H9 (cell line): ENCODE measurements around the gene STARD3. TPM values are rescaled to one million over a fixed set of nuclear protein-coding genes. Genes with fewer than 3 reads are reported as not detected.

Experiments
- DNase-seq: peaks from one replicate; pipeline ENCODE4 v3.0.0-alpha.2; 2017
- H2AFZ ChIP-seq: one replicate; pipeline ENCODE4 v1.6.1; 2013; ENCODE audit warnings: mild to moderate bottlenecking, low read length, control low read depth, moderate library complexity
- H2AK5ac ChIP-seq: 2 replicates; pipeline ENCODE4 v1.6.1; 2013; ENCODE audit warnings: low read length, control low read depth, mixed read lengths; ENCODE audit not compliant: insufficient read length
- H2BK120ac ChIP-seq: one replicate; pipeline ENCODE4 v1.6.1; 2013; ENCODE audit warnings: low read depth, mild to moderate bottlenecking, low read length, control low read depth, inconsistent platforms; ENCODE audit not compliant: poor library complexity, severe bottlenecking
- H2BK12ac ChIP-seq: 2 replicates; pipeline ENCODE4 v1.6.1; 2013; ENCODE audit warnings: low read length, control low read depth, mixed read lengths, low read depth; ENCODE audit not compliant: insufficient read length
- H2BK15ac ChIP-seq: 2 replicates; pipeline ENCODE4 v1.6.1; 2013; ENCODE audit warnings: low read depth, low read length, control low read depth
- H2BK20ac ChIP-seq: one replicate; pipeline ENCODE4 v1.6.1; 2013; ENCODE audit warnings: low read depth, mild to moderate bottlenecking, low read length, control low read depth, inconsistent platforms; ENCODE audit not compliant: poor library complexity, severe bottlenecking
- H2BK5ac ChIP-seq: 2 replicates; pipeline ENCODE4 v1.6.1; 2013; ENCODE audit warnings: low read length, control low read depth, mixed read lengths; ENCODE audit not compliant: insufficient read length
- H3K14ac ChIP-seq: 2 replicates; pipeline ENCODE4 v1.6.1; 2013; ENCODE audit warnings: low read length, control low read depth; ENCODE audit not compliant: insufficient read depth
- H3K18ac ChIP-seq: 2 replicates; pipeline ENCODE4 v1.6.1; 2013; ENCODE audit warnings: low read depth, mild to moderate bottlenecking, mixed read lengths, low read length, control low read depth; ENCODE audit not compliant: insufficient read length
- H3K23ac ChIP-seq: 2 replicates; pipeline ENCODE4 v1.6.1; 2013; ENCODE audit warnings: low read length, control low read depth, mixed read lengths, low read depth; ENCODE audit not compliant: insufficient read length
- H3K23me2 ChIP-seq: 2 replicates; pipeline ENCODE4 v1.6.1; 2013; ENCODE audit warnings: low read depth, mild to moderate bottlenecking, mixed read lengths, low read length, control low read depth; ENCODE audit not compliant: insufficient read length, poor library complexity, severe bottlenecking
- H3K27ac ChIP-seq: 2 replicates; pipeline ENCODE4 v1.5.1; 2013; ENCODE audit warnings: low read length, control low read depth, mixed read lengths, low read depth; ENCODE audit not compliant: insufficient read length
- H3K27me3 ChIP-seq: 2 replicates; pipeline ENCODE4 v1.6.1; 2013; ENCODE audit warnings: low read length, control low read depth, inconsistent platforms; ENCODE audit not compliant: insufficient read depth
- H3K4ac ChIP-seq: 2 replicates; pipeline ENCODE4 v1.6.1; 2013; ENCODE audit warnings: low read depth, mild to moderate bottlenecking, control low read depth, inconsistent platforms, low read length, moderate library complexity
- H3K4me1 ChIP-seq: 2 replicates; pipeline ENCODE4 v1.6.1; 2013; ENCODE audit warnings: low read length, control low read depth, inconsistent platforms; ENCODE audit not compliant: insufficient read depth
- H3K4me2 ChIP-seq: 2 replicates; pipeline ENCODE4 v1.6.1; 2013; ENCODE audit warnings: low read length, control low read depth, mixed read lengths; ENCODE audit not compliant: insufficient read length, insufficient read depth
- H3K56ac ChIP-seq: 2 replicates; pipeline ENCODE4 v1.6.1; 2013; ENCODE audit warnings: low read depth, mild to moderate bottlenecking, mixed read lengths, low read length, control low read depth; ENCODE audit not compliant: insufficient read length
- H3K79me1 ChIP-seq: 2 replicates; pipeline ENCODE4 v1.6.1; 2013; ENCODE audit warnings: low read depth, mild to moderate bottlenecking, moderate library complexity, low read length, control low read depth, inconsistent platforms; ENCODE audit not compliant: insufficient read depth, poor library complexity, severe bottlenecking
- H3K79me2 ChIP-seq: 2 replicates; pipeline ENCODE4 v1.6.1; 2013; ENCODE audit warnings: low read length, control low read depth, inconsistent platforms; ENCODE audit not compliant: insufficient read depth
- H3K9ac ChIP-seq: 2 replicates; pipeline ENCODE4 v1.6.1; 2013; ENCODE audit warnings: low read length, control low read depth, mixed read lengths; ENCODE audit not compliant: insufficient read length; ENCODE audit errors: extremely low read depth
- H3K9me3 ChIP-seq: one replicate; pipeline ENCODE4 v1.6.1; 2013; ENCODE audit warnings: low read depth, low read length, inconsistent platforms; ENCODE audit not compliant: control insufficient read depth
- H3T11ph ChIP-seq: one replicate; pipeline ENCODE4 v1.6.1; 2013; ENCODE audit warnings: mild to moderate bottlenecking, low read length, control low read depth, inconsistent platforms
- H4K20me1 ChIP-seq: one replicate; pipeline ENCODE4 v1.6.1; 2013; ENCODE audit not compliant: control insufficient read depth, insufficient read length, insufficient read depth
- H4K5ac ChIP-seq: 2 replicates; pipeline ENCODE4 v1.6.1; 2013; ENCODE audit warnings: low read depth, mild to moderate bottlenecking, mixed read lengths, low read length, control low read depth; ENCODE audit not compliant: insufficient read length
- H4K8ac ChIP-seq: replicated peaks from 2 replicates; pipeline ENCODE4 v1.6.1; 2013; ENCODE audit warnings: low read length, control low read depth, mixed read lengths, low read depth; ENCODE audit not compliant: insufficient read length
- H4K91ac ChIP-seq: 2 replicates; pipeline ENCODE4 v1.6.1; 2013; ENCODE audit warnings: low read depth, mild to moderate bottlenecking, moderate library complexity, mixed read lengths, low read length, control low read depth; ENCODE audit not compliant: insufficient read length
- H3K27ac Mint-ChIP-seq, 3 experiments: 2 replicates in 2 of 3; 3 replicates in 1 of 3; pipeline ENCODE4 v1.8.0; 2020 to 2021; ENCODE audit warnings: mixed read lengths in 3 of 3, mild to moderate bottlenecking in 1 of 3, moderate library complexity in 1 of 3
- H3K27me3 Mint-ChIP-seq: 2 replicates; pipeline ENCODE4 v1.8.0; 2021; ENCODE audit warnings: low read depth, mild to moderate bottlenecking, moderate library complexity, mixed read lengths
- H3K36me3 Mint-ChIP-seq, 3 experiments: 2 replicates in 2 of 3; 3 replicates in 1 of 3; pipeline ENCODE4 v1.8.0; 2020 to 2021; ENCODE audit warnings: low read depth in 3 of 3, mixed read lengths in 3 of 3; ENCODE audit not compliant: insufficient read depth in 1 of 3
- H3K4me1 Mint-ChIP-seq, 2 experiments: 2 replicates each; pipeline ENCODE4 v1.8.0; 2020; ENCODE audit warnings: mixed read lengths in 2 of 2
- H3K4me3 Mint-ChIP-seq, 2 experiments: 2 replicates in 1 of 2; 3 replicates in 1 of 2; pipeline ENCODE4 v1.8.0; 2020 to 2021; ENCODE audit warnings: mild to moderate bottlenecking in 2 of 2, mixed read lengths in 2 of 2, moderate library complexity in 1 of 2
- H3K9me3 Mint-ChIP-seq, 2 experiments: 2 replicates in 1 of 2; 3 replicates in 1 of 2; pipeline ENCODE4 v1.8.0; 2020; ENCODE audit warnings: mild to moderate bottlenecking in 2 of 2, mixed read lengths in 2 of 2, moderate library complexity in 1 of 2
- CTCF ChIP-seq: fragments of 200-600 bp; sonication (generic); conservative IDR thresholded peaks from 3 replicates; pipeline ENCODE4 v1.8.0; 2021; ENCODE audit warnings: antibody characterized with exemption, mild to moderate bottlenecking
- WGBS: extraction: QIAGEN DNeasy Blood & Tissue Kit; methylation state at CpG from one replicate; pipeline ENCODE4 v1.1.7; 2013; ENCODE audit warnings: missing lambda C conversion rate, low lambda C conversion rate, mixed read lengths; ENCODE audit not compliant: insufficient read length; ENCODE audit errors: extremely low coverage; 5-methylcytosine and 5-hydroxymethylcytosine counted together
- total RNA-seq: library from RNA; stranded (reverse); gene quantifications from 2 replicates; pipeline ENCODE4 v1.2.1, GENCODE V29; 2021

Gene STARD3
- total RNA-seq, 1 experiment from 2014 or later: 51.3 TPM

- no peaks in the 10 kb centered on the region for H3K27me3 Mint-ChIP-seq
- Histone ChIP-seq H2AK5ac (no peak overlapping the region), H3K14ac (no peak overlapping the region), H3K23ac (no peak overlapping the region), H4K8ac (no peak overlapping the region), H2BK120ac (no peak overlapping the region), H3K4me2 (no peak overlapping the region), H3K9me3 (no peaks in the 10 kb centered on the region), H4K91ac (no peak overlapping the region), H3K4ac (no peak overlapping the region), H3K23me2 (peaks cover 8% of the 10 kb centered on the region), H3K18ac (no peak overlapping the region), H3K4me1 (peaks cover 16% of the 10 kb centered on the region), H4K5ac (no peak overlapping the region), H4K20me1 (no peaks in the 10 kb centered on the region), H3K56ac (no peak overlapping the region), H3K79me1 (no peaks in the 10 kb centered on the region), H2BK20ac (no peak overlapping the region), H3K9ac (no peak overlapping the region), H2BK5ac (no peak overlapping the region), H3K27ac (no peak overlapping the region), H2BK15ac (no peak overlapping the region), H2BK12ac (no peak overlapping the region), H3K79me2 (peaks cover 51% of the 10 kb centered on the region), H2AFZ (no peak overlapping the region), H3T11ph (no peak overlapping the region), H3K27me3 (no peaks in the 10 kb centered on the region)
- peak overlapping the region in 1 of 2 experiments; percentile 59; a peak in 4 of 5 replicates for H3K4me3 Mint-ChIP-seq
- no peaks in the 10 kb centered on the region for H3K9me3 Mint-ChIP-seq
- TF ChIP-seq CTCF: peak; percentile 39; the same call in 1 of the 3 replicates
- peaks cover 42 to 65% (median 50%) of the 10 kb centered on the region in 3 experiments for H3K36me3 Mint-ChIP-seq
- DNase-seq: peak; percentile 59
- whole genome bisulfite sequencing: no CpG with 5 or more reads among the region's 11 CpGs
- H3K27ac Mint-ChIP-seq: peak overlapping the region; percentile 60 to 90 (median 85)
- peaks cover 45 to 55% of the 10 kb centered on the region in 2 experiments for H3K4me1 Mint-ChIP-seq
Observed at GRCh38 chr17:39704821-39705551, 68.0 kb downstream of the STARD3 start.
